HEK293T (cell line): Measurements from ENCODE around the gene TEX51.

ENCODE experiments used
- CTCF ChIA-PET: fragments of 350-600 bp; formaldehyde crosslinking; extraction: SDS; loops from one replicate; lab custom pipeline; 2021; ENCODE audit warnings: antibody characterized with exemption, inconsistent platforms; lab: Yijun Ruan, JAX
- POLR2A ChIA-PET: fragments of 350-600 bp; formaldehyde crosslinking; extraction: SDS; loops from one replicate; lab custom pipeline; 2020; ENCODE audit warnings: antibody characterized with exemption, inconsistent platforms; lab: Yijun Ruan, JAX
- DNase-seq: peaks from one replicate; pipeline ENCODE4 v3.0.0; 2012; ENCODE audit warnings: mixed read lengths; ENCODE audit errors: extremely low spot score
- ARNT ChIP-seq: fragments of 450-650 bp; IDR thresholded peaks from 2 replicates; pipeline ENCODE4 v1.6.1; 2017; ENCODE audit warnings: mild to moderate bottlenecking
- BHLHE40 ChIP-seq: fragments of 450-650 bp; IDR thresholded peaks from 2 replicates; pipeline ENCODE4 v1.6.1; 2016; ENCODE audit warnings: mild to moderate bottlenecking, moderate library complexity, borderline replicate concordance
- CTBP1 ChIP-seq: fragments of 450-650 bp; IDR thresholded peaks from 2 replicates; pipeline ENCODE4 v1.6.1; 2016; ENCODE audit warnings: borderline replicate concordance
- ELF4 ChIP-seq: fragments of 450-650 bp; IDR thresholded peaks from 2 replicates; pipeline ENCODE4 v1.6.1; 2017; ENCODE audit warnings: antibody characterized with exemption
- FOXA1 ChIP-seq: fragments of 450-650 bp; IDR thresholded peaks from 2 replicates; pipeline ENCODE4 v1.6.1; 2016; ENCODE audit warnings: mild to moderate bottlenecking
- FOXK2 ChIP-seq: fragments of 450-650 bp; IDR thresholded peaks from 2 replicates; pipeline ENCODE4 v1.6.1; 2016; ENCODE audit warnings: mild to moderate bottlenecking
- FOXM1 ChIP-seq: fragments of 450-650 bp; IDR thresholded peaks from 2 replicates; pipeline ENCODE4 v1.6.1; 2017; ENCODE audit warnings: mild to moderate bottlenecking, borderline replicate concordance
- HDGF ChIP-seq: fragments of 450-650 bp; IDR thresholded peaks from 2 replicates; pipeline ENCODE4 v1.6.1; 2017; ENCODE audit warnings: antibody characterized with exemption, borderline replicate concordance
- L3MBTL2 ChIP-seq: fragments of 450-650 bp; conservative IDR thresholded peaks from 2 replicates; pipeline ENCODE4 v1.6.1; 2016; ENCODE audit warnings: mild to moderate bottlenecking
- LEF1 ChIP-seq: fragments of 450-650 bp; IDR thresholded peaks from 2 replicates; pipeline ENCODE4 v1.6.1; 2017; ENCODE audit warnings: mild to moderate bottlenecking, borderline replicate concordance
- NFRKB ChIP-seq: fragments of 450-650 bp; IDR thresholded peaks from 2 replicates; pipeline ENCODE4 v1.6.1; 2016; ENCODE audit warnings: mild to moderate bottlenecking, moderate library complexity
- PKNOX1 ChIP-seq: fragments of 450-650 bp; IDR thresholded peaks from 2 replicates; pipeline ENCODE4 v1.6.1; 2016
- SP1 ChIP-seq: fragments of 450-650 bp; IDR thresholded peaks from 2 replicates; pipeline ENCODE4 v1.6.1; 2017
- SUZ12 ChIP-seq: fragments of 450-650 bp; IDR thresholded peaks from 2 replicates; pipeline ENCODE4 v1.6.1; 2016; ENCODE audit warnings: mild to moderate bottlenecking
- TARDBP ChIP-seq: fragments of 450-650 bp; IDR thresholded peaks from 2 replicates; pipeline ENCODE4 v1.6.1; 2016
- ZNF384 ChIP-seq: fragments of 450-650 bp; IDR thresholded peaks from 2 replicates; pipeline ENCODE4 v1.6.1; 2016

The TEX51 gene

GRCh38 chr2:126894585-126895182 is 4.0 kb upstream of the TEX51 start:
- DNase-seq: no peak
- TF ChIP-seq HDGF: no peak
- CTCF ChIA-PET: interaction anchor here (1.0 kb wide), 1 partner anchor 9 kb away, joined by 5 read pairs; no protein-coding TSS in a partner anchor
- POLR2A ChIA-PET: no interaction called here

- ChIA-PET POLR2A (no interaction called here), CTCF (interaction anchor here (1.0 kb wide), 1 partner anchor 9 kb away, joined by 5 read pairs; no protein-coding TSS in a partner anchor)
- TF ChIP-seq SP1 (no peak), BHLHE40 (no peak), CTBP1 (no peak), ARNT (no peak), ELF4 (no peak), LEF1 (no peak)
- no peak for DNase-seq
Observed at GRCh38 chr2:126895336-126895735, 3.4 kb upstream of the TEX51 start.

GRCh38 chr2:126896471-126896870 is 2.2 kb upstream of the TEX51 start:
- DNase-seq: no peak
- TF ChIP-seq FOXK2: no peak
- TF ChIP-seq SUZ12: no peak
- TF ChIP-seq NFRKB: no peak
- no peak for TF ChIP-seq CTBP1
- no peak for TF ChIP-seq FOXM1
- TF ChIP-seq TARDBP: no peak
- TF ChIP-seq BHLHE40: no peak
- no peak for TF ChIP-seq SP1
- TF ChIP-seq L3MBTL2: no peak
- TF ChIP-seq ZNF384: no peak
- TF ChIP-seq HDGF: no peak
- TF ChIP-seq FOXA1: no peak
- no peak for TF ChIP-seq PKNOX1
- TF ChIP-seq ELF4: no peak
- no peak for TF ChIP-seq ARNT
- TF ChIP-seq LEF1: no peak
- ChIA-PET POLR2A (no interaction called here), CTCF (no interaction called here)

GRCh38 chr2:126899616-126900185 is 1.0 kb downstream of the TEX51 start:
- no peak for DNase-seq
- TF ChIP-seq BHLHE40 (no peak), SUZ12 (no peak), SP1 (no peak), ELF4 (no peak), FOXM1 (no peak), HDGF (no peak), NFRKB (no peak), ARNT (no peak), PKNOX1 (no peak), ZNF384 (no peak), TARDBP (no peak)
- CTCF ChIA-PET: no interaction called here
- POLR2A ChIA-PET: no interaction called here

- POLR2A ChIA-PET: no interaction called here
- CTCF ChIA-PET: no interaction called here
- DNase-seq: no peak
- TF ChIP-seq SP1 (no peak), PKNOX1 (no peak), SUZ12 (no peak), BHLHE40 (no peak), ELF4 (no peak), LEF1 (no peak), TARDBP (no peak), NFRKB (no peak), FOXA1 (no peak), ZNF384 (no peak), L3MBTL2 (no peak), CTBP1 (no peak)
Observed at GRCh38 chr2:126900646-126901319, 2.1 kb downstream of the TEX51 start.

- DNase-seq: no peak
- POLR2A ChIA-PET: no interaction called here
Observed at GRCh38 chr2:126901459-126901858, 2.8 kb downstream of the TEX51 start.

More at GRCh38 chr2:126901459-126901858, 2.8 kb downstream of the TEX51 start:
- CTCF ChIA-PET: no interaction called here
- TF ChIP-seq PKNOX1: no peak
- no peak for TF ChIP-seq ELF4
- TF ChIP-seq SUZ12: no peak
- no peak for TF ChIP-seq LEF1
- TF ChIP-seq TARDBP: no peak
- TF ChIP-seq ZNF384: no peak
- no peak for TF ChIP-seq CTBP1
- no peak for TF ChIP-seq L3MBTL2
- no peak for TF ChIP-seq HDGF
- TF ChIP-seq NFRKB: no peak
- TF ChIP-seq FOXM1: no peak
- no peak for TF ChIP-seq FOXA1
- TF ChIP-seq SP1: no peak
- TF ChIP-seq ARNT: no peak
- no peak for TF ChIP-seq BHLHE40
- TF ChIP-seq FOXK2: no peak
